COLO668 (cell line): ENCODE results near the gene SYT11.
"Not testable (repeated sequence)": the region's sequence is repeated elsewhere in the genome, so short reads cannot be mapped to it uniquely, and the experiment has no call there.

Experiments used
- DNase-seq: peaks from one replicate; lab custom pipeline; 2025; ENCODE audit not compliant: unreplicated experiment; lab: John Stamatoyannopoulos, UW

Gene SYT11

GRCh38 chr1:155859234-155859829 lies at the start of gene SYT11:
SYT11 (plus strand) TSS chr1:155859567; CDS start chr1:155859762, 195 bp downstream.
- DNase-seq, result peak; percentile 97

GRCh38 chr1:155812878-155813277 lies 46.5 kb upstream of the SYT11 start:
- no peak for DNase-seq

- DNase-seq, result no peak
Observed at GRCh38 chr1:155813672-155814071, 45.7 kb upstream of the SYT11 start.

- no peak for DNase-seq
Observed at GRCh38 chr1:155816351-155816750, 43.0 kb upstream of the SYT11 start.

GRCh38 chr1:155827450-155827849 lies 31.9 kb upstream of the SYT11 start:
- no peak for DNase-seq

- DNase-seq, result no peak
Observed at GRCh38 chr1:155831279-155831976, 27.9 kb upstream of the SYT11 start.

GRCh38 chr1:155833665-155834295 lies 25.6 kb upstream of the SYT11 start:
- no peak for DNase-seq

GRCh38 chr1:155834296-155834926 lies 25.0 kb upstream of the SYT11 start:
- no peak for DNase-seq

GRCh38 chr1:155834927-155835399 lies 24.4 kb upstream of the SYT11 start:
- DNase-seq, result not testable (repeated sequence)

- no peak for DNase-seq
Observed at GRCh38 chr1:155835548-155835947, 23.8 kb upstream of the SYT11 start.

- DNase-seq, result no peak
Observed at GRCh38 chr1:155840386-155840785, 19.0 kb upstream of the SYT11 start.

- DNase-seq, result no peak
Observed at GRCh38 chr1:155844860-155845421, 14.4 kb upstream of the SYT11 start.

GRCh38 chr1:155847823-155848529 lies 11.4 kb upstream of the SYT11 start:
- no peak for DNase-seq

GRCh38 chr1:155850345-155850744 lies 9.0 kb upstream of the SYT11 start:
- DNase-seq, result no peak

GRCh38 chr1:155856257-155856974 lies 3.0 kb upstream of the SYT11 start:
- no peak for DNase-seq

GRCh38 chr1:155856975-155857930 lies 2.1 kb upstream of the SYT11 start, which contains the start of gene GON4L:
GON4L (minus strand) TSS chr1:155857214; CDS start chr1:155853780, 3,434 bp downstream.
- peak; percentile 96 for DNase-seq

GRCh38 chr1:155858800-155859233 lies 550 bp upstream of the SYT11 start:
- DNase-seq, result no peak
